GM12874 (cell line): Measurements from ENCODE around the gene PTGR3.

ENCODE experiments used
- CTCF ChIP-seq: IDR thresholded peaks from 2 replicates; pipeline ENCODE4 v1.5.1; 2011; ENCODE audit warnings: low read depth, mild to moderate bottlenecking, control low read depth, low read length, moderate library complexity; ENCODE audit not compliant: insufficient read depth

PTGR3 gene

GRCh38 chr18:75208836-75209128, 157 bp downstream of the PTGR3 start:
- no peak for TF ChIP-seq CTCF

- no peak for TF ChIP-seq CTCF
These were observed 644 bp downstream of the PTGR3 start for GRCh38 chr18:75208155-75208835.

GRCh38 chr18:75207310-75208154, 1.4 kb downstream of the PTGR3 start:
- TF ChIP-seq CTCF, result no peak

GRCh38 chr18:75206452-75207309, 2.3 kb downstream of the PTGR3 start:
- no peak for TF ChIP-seq CTCF

GRCh38 chr18:75205514-75206132, 3.3 kb downstream of the PTGR3 start:
- TF ChIP-seq CTCF, result no peak

- TF ChIP-seq CTCF, result no peak
These were observed 4.0 kb downstream of the PTGR3 start for GRCh38 chr18:75204732-75205513.
